ENCODE measurements around the gene TCF3. TPM values are rescaled to one million over a fixed set of nuclear protein-coding genes. Genes with fewer than 3 reads are reported as not detected.
A peak's percentile ranks its signal among the peaks of the same experiment; 100 is the strongest.

TCF3 gene
- total and polyA plus RNA-seq, 2 donors (not counting 3 experiments of a cell fraction or from before 2014, with no cell fraction given), result 147 to 193 TPM

- peak overlapping the region; percentile 55 for H3K4me2 ChIP-seq (ENCODE audit: insufficient read depth, low read length)
- FAIRE-seq (no peak), DNase-seq (ENCODE audit: low read depth, low spot score) (no peak)
- no peak overlapping the region for H3K27ac ChIP-seq (ENCODE audit: insufficient read depth, low read depth, low read length)
- peaks cover 5 to 21% of the 10 kb centered on the region in 2 experiments for H3K36me3 ChIP-seq (ENCODE audit: control insufficient read depth in 2 of 2, extremely low read depth in 1 of 2, insufficient read depth in 2 of 2, low read length in 2 of 2)
- no peaks in the 10 kb centered on the region for H3K9me1 ChIP-seq (replicated peaks; ENCODE audit: control insufficient read depth, extremely low read depth, insufficient read depth, low read length)
- H3K4me1 ChIP-seq (ENCODE audit: control insufficient read depth, extremely low read depth, insufficient read depth, low read length), result peaks cover 2% of the 10 kb centered on the region
- H3K4me3 ChIP-seq (replicated peaks in 1 of 3; ENCODE audit: insufficient read depth in 1 of 3, low read depth in 1 of 3, low read length in 3 of 3), result peak overlapping the region in 2 of 3 experiments; percentile 62 to 89
- dilution Hi-C loops (cut with MboI; ENCODE audit: extremely low pct_ligation_motif_present, low sequenced_read_pairs), result no loop called here
- intact Hi-C loops (cut with micrococcal nuclease), result no loop called here
- H3K9me3 ChIP-seq (replicated peaks; ENCODE audit: control insufficient read depth, insufficient read depth, low read length), result no peaks in the 10 kb centered on the region
- CTCF ChIA-PET, result interaction anchor here (0.7 to 1.5 kb wide), 3 partner anchors 11 to 22 kb away, joined by 4 read pairs; no protein-coding TSS in a partner anchor
- no peaks in the 10 kb centered on the region for H3K27me3 ChIP-seq (ENCODE audit: control insufficient read depth in 2 of 2, insufficient read depth in 2 of 2, low read length in 2 of 2)
- POLR2A ChIA-PET, result no interaction called here
- H2AFZ ChIP-seq (ENCODE audit: low read depth, low read length), result no peak overlapping the region
- peaks cover 45% of the 10 kb centered on the region for H3K79me2 ChIP-seq (ENCODE audit: control insufficient read depth, insufficient read depth, low read length)
- BruUV-seq (replicated peaks), result no TSS peak
- no peaks in the 10 kb centered on the region for H4K20me1 ChIP-seq (replicated peaks; ENCODE audit: control insufficient read depth, extremely low read depth, insufficient read depth, low read length)
- no peak for TF ChIP-seq JUN (IDR thresholded peaks at IDR 0.05; ENCODE audit: borderline replicate concordance, insufficient read depth, insufficient read length, low read depth)
- no peak for TF ChIP-seq POLR2AphosphoS5 (IDR thresholded peaks at IDR 0.05; ENCODE audit: insufficient read depth, low read depth, low read length)
- TF ChIP-seq MAX (IDR thresholded peaks at IDR 0.05; ENCODE audit: insufficient read depth, insufficient read length), result no peak
- TF ChIP-seq GATA2 (IDR thresholded peaks at IDR 0.05; ENCODE audit: insufficient read depth, insufficient read length, low read depth, low read length), result no peak
- TF ChIP-seq CTCF (IDR thresholded peaks at IDR 0.05; ENCODE audit: extremely low read depth in 1 of 2, insufficient read depth in 1 of 2, low read depth in 1 of 2, low read length in 2 of 2), result no peak
- no peak for TF ChIP-seq MYC (IDR thresholded peaks at IDR 0.05; ENCODE audit: low read depth, low read length)
- TF ChIP-seq FOS (IDR thresholded peaks at IDR 0.05; ENCODE audit: borderline replicate concordance, insufficient read depth, low read length), result no peak
- TF ChIP-seq EZH2 (IDR thresholded peaks at IDR 0.05; ENCODE audit: borderline replicate concordance, low read depth, low read length, severe bottlenecking), result no peak
- TF ChIP-seq POLR2A (IDR thresholded peaks at IDR 0.05; ENCODE audit: low read depth, low read length), result no peak
- H3K9ac ChIP-seq (replicated peaks; ENCODE audit: extremely low read depth, insufficient read depth, low read length), result peak overlapping the region; percentile 82
These were observed 2.4 kb downstream of the TCF3 start for GRCh38 chr19:1649706-1650649.
